H9 (cell line): ENCODE data around the gene NRXN3. TPM values are rescaled to one million over a fixed set of nuclear protein-coding genes. Genes with fewer than 3 reads are reported as not detected.

Experiments
- DNase-seq: peaks from one replicate; pipeline ENCODE4 v3.0.0-alpha.2; 2017
- H2AFZ ChIP-seq: one replicate; pipeline ENCODE4 v1.6.1; 2013; ENCODE audit warnings: mild to moderate bottlenecking, low read length, control low read depth, moderate library complexity
- H2AK5ac ChIP-seq: 2 replicates; pipeline ENCODE4 v1.6.1; 2013; ENCODE audit warnings: low read length, control low read depth, mixed read lengths; ENCODE audit not compliant: insufficient read length
- H2BK120ac ChIP-seq: one replicate; pipeline ENCODE4 v1.6.1; 2013; ENCODE audit warnings: low read depth, mild to moderate bottlenecking, low read length, control low read depth, inconsistent platforms; ENCODE audit not compliant: poor library complexity, severe bottlenecking
- H2BK12ac ChIP-seq: 2 replicates; pipeline ENCODE4 v1.6.1; 2013; ENCODE audit warnings: low read length, control low read depth, mixed read lengths, low read depth; ENCODE audit not compliant: insufficient read length
- H2BK15ac ChIP-seq: 2 replicates; pipeline ENCODE4 v1.6.1; 2013; ENCODE audit warnings: low read depth, low read length, control low read depth
- H2BK20ac ChIP-seq: one replicate; pipeline ENCODE4 v1.6.1; 2013; ENCODE audit warnings: low read depth, mild to moderate bottlenecking, low read length, control low read depth, inconsistent platforms; ENCODE audit not compliant: poor library complexity, severe bottlenecking
- H2BK5ac ChIP-seq: 2 replicates; pipeline ENCODE4 v1.6.1; 2013; ENCODE audit warnings: low read length, control low read depth, mixed read lengths; ENCODE audit not compliant: insufficient read length
- H3K14ac ChIP-seq: 2 replicates; pipeline ENCODE4 v1.6.1; 2013; ENCODE audit warnings: low read length, control low read depth; ENCODE audit not compliant: insufficient read depth
- H3K18ac ChIP-seq: 2 replicates; pipeline ENCODE4 v1.6.1; 2013; ENCODE audit warnings: low read depth, mild to moderate bottlenecking, mixed read lengths, low read length, control low read depth; ENCODE audit not compliant: insufficient read length
- H3K23ac ChIP-seq: 2 replicates; pipeline ENCODE4 v1.6.1; 2013; ENCODE audit warnings: low read length, control low read depth, mixed read lengths, low read depth; ENCODE audit not compliant: insufficient read length
- H3K23me2 ChIP-seq: 2 replicates; pipeline ENCODE4 v1.6.1; 2013; ENCODE audit warnings: low read depth, mild to moderate bottlenecking, mixed read lengths, low read length, control low read depth; ENCODE audit not compliant: insufficient read length, poor library complexity, severe bottlenecking
- H3K27ac ChIP-seq: 2 replicates; pipeline ENCODE4 v1.5.1; 2013; ENCODE audit warnings: low read length, control low read depth, mixed read lengths, low read depth; ENCODE audit not compliant: insufficient read length
- H3K27me3 ChIP-seq: 2 replicates; pipeline ENCODE4 v1.6.1; 2013; ENCODE audit warnings: low read length, control low read depth, inconsistent platforms; ENCODE audit not compliant: insufficient read depth
- H3K4ac ChIP-seq: 2 replicates; pipeline ENCODE4 v1.6.1; 2013; ENCODE audit warnings: low read depth, mild to moderate bottlenecking, control low read depth, inconsistent platforms, low read length, moderate library complexity
- H3K4me1 ChIP-seq: 2 replicates; pipeline ENCODE4 v1.6.1; 2013; ENCODE audit warnings: low read length, control low read depth, inconsistent platforms; ENCODE audit not compliant: insufficient read depth
- H3K4me2 ChIP-seq: 2 replicates; pipeline ENCODE4 v1.6.1; 2013; ENCODE audit warnings: low read length, control low read depth, mixed read lengths; ENCODE audit not compliant: insufficient read length, insufficient read depth
- H3K56ac ChIP-seq: 2 replicates; pipeline ENCODE4 v1.6.1; 2013; ENCODE audit warnings: low read depth, mild to moderate bottlenecking, mixed read lengths, low read length, control low read depth; ENCODE audit not compliant: insufficient read length
- H3K79me1 ChIP-seq: 2 replicates; pipeline ENCODE4 v1.6.1; 2013; ENCODE audit warnings: low read depth, mild to moderate bottlenecking, moderate library complexity, low read length, control low read depth, inconsistent platforms; ENCODE audit not compliant: insufficient read depth, poor library complexity, severe bottlenecking
- H3K79me2 ChIP-seq: 2 replicates; pipeline ENCODE4 v1.6.1; 2013; ENCODE audit warnings: low read length, control low read depth, inconsistent platforms; ENCODE audit not compliant: insufficient read depth
- H3K9ac ChIP-seq: 2 replicates; pipeline ENCODE4 v1.6.1; 2013; ENCODE audit warnings: low read length, control low read depth, mixed read lengths; ENCODE audit not compliant: insufficient read length; ENCODE audit errors: extremely low read depth
- H3K9me3 ChIP-seq: one replicate; pipeline ENCODE4 v1.6.1; 2013; ENCODE audit warnings: low read depth, low read length, inconsistent platforms; ENCODE audit not compliant: control insufficient read depth
- H3T11ph ChIP-seq: one replicate; pipeline ENCODE4 v1.6.1; 2013; ENCODE audit warnings: mild to moderate bottlenecking, low read length, control low read depth, inconsistent platforms
- H4K20me1 ChIP-seq: one replicate; pipeline ENCODE4 v1.6.1; 2013; ENCODE audit not compliant: control insufficient read depth, insufficient read length, insufficient read depth
- H4K5ac ChIP-seq: 2 replicates; pipeline ENCODE4 v1.6.1; 2013; ENCODE audit warnings: low read depth, mild to moderate bottlenecking, mixed read lengths, low read length, control low read depth; ENCODE audit not compliant: insufficient read length
- H4K8ac ChIP-seq: replicated peaks from 2 replicates; pipeline ENCODE4 v1.6.1; 2013; ENCODE audit warnings: low read length, control low read depth, mixed read lengths, low read depth; ENCODE audit not compliant: insufficient read length
- H4K91ac ChIP-seq: 2 replicates; pipeline ENCODE4 v1.6.1; 2013; ENCODE audit warnings: low read depth, mild to moderate bottlenecking, moderate library complexity, mixed read lengths, low read length, control low read depth; ENCODE audit not compliant: insufficient read length
- H3K27ac Mint-ChIP-seq, 3 experiments: 2 replicates in 2 of 3; 3 replicates in 1 of 3; pipeline ENCODE4 v1.8.0; 2020 to 2021; ENCODE audit warnings: mixed read lengths in 3 of 3, mild to moderate bottlenecking in 1 of 3, moderate library complexity in 1 of 3
- H3K27me3 Mint-ChIP-seq: 2 replicates; pipeline ENCODE4 v1.8.0; 2021; ENCODE audit warnings: low read depth, mild to moderate bottlenecking, moderate library complexity, mixed read lengths
- H3K36me3 Mint-ChIP-seq, 3 experiments: 2 replicates in 2 of 3; 3 replicates in 1 of 3; pipeline ENCODE4 v1.8.0; 2020 to 2021; ENCODE audit warnings: low read depth in 3 of 3, mixed read lengths in 3 of 3; ENCODE audit not compliant: insufficient read depth in 1 of 3
- H3K4me1 Mint-ChIP-seq, 2 experiments: 2 replicates each; pipeline ENCODE4 v1.8.0; 2020; ENCODE audit warnings: mixed read lengths in 2 of 2
- H3K4me3 Mint-ChIP-seq, 2 experiments: 2 replicates in 1 of 2; 3 replicates in 1 of 2; pipeline ENCODE4 v1.8.0; 2020 to 2021; ENCODE audit warnings: mild to moderate bottlenecking in 2 of 2, mixed read lengths in 2 of 2, moderate library complexity in 1 of 2
- H3K9me3 Mint-ChIP-seq, 2 experiments: 2 replicates in 1 of 2; 3 replicates in 1 of 2; pipeline ENCODE4 v1.8.0; 2020; ENCODE audit warnings: mild to moderate bottlenecking in 2 of 2, mixed read lengths in 2 of 2, moderate library complexity in 1 of 2
- CTCF ChIP-seq: fragments of 200-600 bp; sonication (generic); conservative IDR thresholded peaks from 3 replicates; pipeline ENCODE4 v1.8.0; 2021; ENCODE audit warnings: antibody characterized with exemption, mild to moderate bottlenecking
- WGBS: extraction: QIAGEN DNeasy Blood & Tissue Kit; methylation state at CpG from one replicate; pipeline ENCODE4 v1.1.7; 2013; ENCODE audit warnings: missing lambda C conversion rate, low lambda C conversion rate, mixed read lengths; ENCODE audit not compliant: insufficient read length; ENCODE audit errors: extremely low coverage; 5-methylcytosine and 5-hydroxymethylcytosine counted together
- total RNA-seq: library from RNA; stranded (reverse); gene quantifications from 2 replicates; pipeline ENCODE4 v1.2.1, GENCODE V29; 2021

NRXN3 gene
- total RNA-seq, 1 experiment from 2014 or later, result 1.8 TPM

- no peak overlapping the region for H3K27ac Mint-ChIP-seq
- H2BK20ac ChIP-seq, result no peak overlapping the region
These were observed 1564.0 kb downstream of the NRXN3 start for GRCh38 chr14:79734151-79734550.

More at GRCh38 chr14:79734151-79734550, 1564.0 kb downstream of the NRXN3 start:
- peaks cover 19 to 30% of the 10 kb centered on the region in 2 experiments for H3K9me3 Mint-ChIP-seq
- Histone ChIP-seq H3T11ph (no peak overlapping the region), H2BK15ac (no peak overlapping the region), H2BK120ac (no peak overlapping the region), H3K18ac (no peak overlapping the region), H3K9ac (no peak overlapping the region), H3K23ac (no peak overlapping the region), H4K20me1 (no peaks in the 10 kb centered on the region), H3K79me2 (no peaks in the 10 kb centered on the region), H4K8ac (no peak overlapping the region), H3K27ac (no peak overlapping the region), H3K27me3 (no peaks in the 10 kb centered on the region), H3K4me2 (no peak overlapping the region), H4K91ac (no peak overlapping the region), H3K14ac (no peak overlapping the region), H3K79me1 (no peaks in the 10 kb centered on the region), H3K4ac (no peak overlapping the region), H2BK12ac (no peak overlapping the region), H2AK5ac (no peak overlapping the region), H3K56ac (no peak overlapping the region), H4K5ac (no peak overlapping the region), H2AFZ (no peak overlapping the region), H3K9me3 (peaks cover 9% of the 10 kb centered on the region), H3K23me2 (no peaks in the 10 kb centered on the region), H3K4me1 (no peaks in the 10 kb centered on the region; the same call in 1 of the 2 replicates), H2BK5ac (no peak overlapping the region)
- H3K4me3 Mint-ChIP-seq, result no peak overlapping the region
- H3K4me1 Mint-ChIP-seq, result no peaks in the 10 kb centered on the region
- no peak for TF ChIP-seq CTCF
- DNase-seq, result no peak
- no CpG with 5 or more reads among the region's 3 CpGs for WGBS
- H3K36me3 Mint-ChIP-seq, result peaks cover 11 to 25% (median 15%) of the 10 kb centered on the region in 3 experiments
- H3K27me3 Mint-ChIP-seq, result 0 out of 2 replicates have a peak, but pooled peaks cover 1% of the 10 kb centered on the region
